Cardiac fibroblast (primary cell): ENCODE measurements around the gene SPTLC1.
"Not testable (repeated sequence)": the region's sequence is repeated elsewhere in the genome, so short reads cannot be mapped to it uniquely, and the experiment has no call there.

Source experiments
- DNase-seq, 2 donors: peaks; one replicate each; pipeline versions ENCODE4 v3.0.0 to v3.0.0-alpha.2; 2010; ENCODE audit warnings: low read depth in 2 of 2
- H3K4me3 ChIP-seq, 2 donors: replicated peaks in 1 of 2; 1 replicate in 1 of 2; 2 replicates in 1 of 2; pipeline ENCODE4 v1.5.1; 2011; ENCODE audit warnings: low read depth in 2 of 2, low read length in 2 of 2, mild to moderate bottlenecking in 2 of 2, moderate library complexity in 1 of 2
- CTCF ChIP-seq: IDR thresholded peaks from one replicate; pipeline ENCODE4 v1.5.1; 2011; ENCODE audit warnings: low read depth, mild to moderate bottlenecking, low read length, inconsistent platforms

The SPTLC1 gene

GRCh38 chr9:92030367-92030766 lies 84.8 kb downstream of the SPTLC1 start:
- no peak for TF ChIP-seq CTCF
- H3K4me3 ChIP-seq: no peak overlapping the region
- DNase-seq: no peak

- H3K4me3 ChIP-seq: no peak overlapping the region
- no peak for DNase-seq
- TF ChIP-seq CTCF: no peak
Observed at GRCh38 chr9:92029553-92029952, 85.7 kb downstream of the SPTLC1 start.

GRCh38 chr9:92026206-92027002 lies 88.8 kb downstream of the SPTLC1 start:
- no peak overlapping the region for H3K4me3 ChIP-seq
- no peak for DNase-seq
- no peak for TF ChIP-seq CTCF

- not testable (repeated sequence) for H3K4me3 ChIP-seq
- peak; percentile 58 to 94 for DNase-seq
Observed at GRCh38 chr9:92021785-92022541, 93.2 kb downstream of the SPTLC1 start.

- TF ChIP-seq CTCF: no peak
- no peak for DNase-seq
- H3K4me3 ChIP-seq: no peak overlapping the region
Observed at GRCh38 chr9:92019658-92020057, 95.6 kb downstream of the SPTLC1 start.

- no peak for TF ChIP-seq CTCF
- DNase-seq: no peak
- no peak overlapping the region for H3K4me3 ChIP-seq
Observed at GRCh38 chr9:92010705-92011536, 104.3 kb downstream of the SPTLC1 start.

GRCh38 chr9:92010253-92010652 lies 105.0 kb downstream of the SPTLC1 start:
- not testable (repeated sequence) for H3K4me3 ChIP-seq
- peak; percentile 15 to 34 for DNase-seq
